Ishikawa (cell line): Measurements from ENCODE around the gene TADA3.

Source experiments
- CEBPB ChIP-seq: IDR thresholded peaks from 2 replicates; pipeline ENCODE4 v1.6.1; 2012
- CREB1 ChIP-seq: IDR thresholded peaks from 2 replicates; pipeline ENCODE4 v1.6.1; 2012; ENCODE audit warnings: low read depth
- EGR1 ChIP-seq: IDR thresholded peaks from 2 replicates; pipeline ENCODE4 v1.6.1; 2012
- EP300 ChIP-seq: IDR thresholded peaks from 2 replicates; pipeline ENCODE4 v1.6.1; 2012; ENCODE audit warnings: borderline replicate concordance
- FOXM1 ChIP-seq: IDR thresholded peaks from 2 replicates; pipeline ENCODE4 v1.6.1; 2012; ENCODE audit warnings: low read depth, borderline replicate concordance
- RAD21 ChIP-seq: IDR thresholded peaks from 2 replicates; pipeline ENCODE4 v1.6.1; 2012; ENCODE audit warnings: low read depth
- TAF1 ChIP-seq: IDR thresholded peaks from 2 replicates; pipeline ENCODE4 v1.6.1; 2012; ENCODE audit warnings: low read depth, mild to moderate bottlenecking
- TCF12 ChIP-seq: IDR thresholded peaks from 2 replicates; pipeline ENCODE4 v1.6.1; 2012; ENCODE audit warnings: low read depth
- YY1 ChIP-seq: IDR thresholded peaks from 2 replicates; pipeline ENCODE4 v1.6.1; 2012; ENCODE audit warnings: low read depth
- ZBTB7A ChIP-seq: IDR thresholded peaks from 2 replicates; pipeline ENCODE4 v1.6.1; 2012; ENCODE audit warnings: low read depth
- TF ChIP-seq, protein P1 (sequence below): IDR thresholded peaks from 2 replicates; pipeline ENCODE4 v1.6.1; 2012
- TF ChIP-seq, protein P2 (sequence below): IDR thresholded peaks from 2 replicates; pipeline ENCODE4 v1.6.1; 2012
- TF ChIP-seq, protein P3 (sequence below): IDR thresholded peaks from 2 replicates; pipeline ENCODE4 v1.6.1; 2012; ENCODE audit warnings: low read depth, mild to moderate bottlenecking

DNA sequence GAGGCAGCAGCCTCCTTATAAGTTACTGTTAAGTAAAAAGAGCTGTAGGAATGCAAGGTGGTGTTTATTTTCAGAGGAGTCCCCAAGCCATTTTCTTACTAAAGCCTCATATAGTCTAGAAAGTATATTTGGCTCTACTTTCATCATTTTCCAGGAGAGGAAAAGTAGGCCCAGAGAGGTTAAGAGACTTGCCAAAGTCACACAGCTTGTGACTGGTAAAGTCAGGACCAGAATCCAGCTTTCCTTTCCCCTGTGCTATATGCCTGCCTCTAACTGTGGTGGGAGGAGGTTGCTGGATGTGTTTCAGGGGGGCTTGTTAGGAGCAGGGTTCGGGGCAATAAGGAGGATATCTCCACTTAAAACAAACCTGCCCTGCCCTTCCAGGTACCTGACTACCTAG, 49.7 kb downstream of the TADA3 start:
- TF ChIP-seq FOXM1 (no peak), CEBPB (no peak), EP300 (no peak), EGR1 (no peak), YY1 (no peak), TAF1 (no peak), RAD21 (no peak), ZBTB7A (no peak), TCF12 (no peak), CREB1 (no peak)
- TF ChIP-seq, protein P1, sequence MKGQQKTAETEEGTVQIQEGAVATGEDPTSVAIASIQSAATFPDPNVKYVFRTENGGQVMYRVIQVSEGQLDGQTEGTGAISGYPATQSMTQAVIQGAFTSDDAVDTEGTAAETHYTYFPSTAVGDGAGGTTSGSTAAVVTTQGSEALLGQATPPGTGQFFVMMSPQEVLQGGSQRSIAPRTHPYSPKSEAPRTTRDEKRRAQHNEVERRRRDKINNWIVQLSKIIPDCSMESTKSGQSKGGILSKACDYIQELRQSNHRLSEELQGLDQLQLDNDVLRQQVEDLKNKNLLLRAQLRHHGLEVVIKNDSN = no peak
- TF ChIP-seq, protein P2, sequence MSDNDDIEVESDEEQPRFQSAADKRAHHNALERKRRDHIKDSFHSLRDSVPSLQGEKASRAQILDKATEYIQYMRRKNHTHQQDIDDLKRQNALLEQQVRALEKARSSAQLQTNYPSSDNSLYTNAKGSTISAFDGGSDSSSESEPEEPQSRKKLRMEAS = no peak
- TF ChIP-seq, protein P3, sequence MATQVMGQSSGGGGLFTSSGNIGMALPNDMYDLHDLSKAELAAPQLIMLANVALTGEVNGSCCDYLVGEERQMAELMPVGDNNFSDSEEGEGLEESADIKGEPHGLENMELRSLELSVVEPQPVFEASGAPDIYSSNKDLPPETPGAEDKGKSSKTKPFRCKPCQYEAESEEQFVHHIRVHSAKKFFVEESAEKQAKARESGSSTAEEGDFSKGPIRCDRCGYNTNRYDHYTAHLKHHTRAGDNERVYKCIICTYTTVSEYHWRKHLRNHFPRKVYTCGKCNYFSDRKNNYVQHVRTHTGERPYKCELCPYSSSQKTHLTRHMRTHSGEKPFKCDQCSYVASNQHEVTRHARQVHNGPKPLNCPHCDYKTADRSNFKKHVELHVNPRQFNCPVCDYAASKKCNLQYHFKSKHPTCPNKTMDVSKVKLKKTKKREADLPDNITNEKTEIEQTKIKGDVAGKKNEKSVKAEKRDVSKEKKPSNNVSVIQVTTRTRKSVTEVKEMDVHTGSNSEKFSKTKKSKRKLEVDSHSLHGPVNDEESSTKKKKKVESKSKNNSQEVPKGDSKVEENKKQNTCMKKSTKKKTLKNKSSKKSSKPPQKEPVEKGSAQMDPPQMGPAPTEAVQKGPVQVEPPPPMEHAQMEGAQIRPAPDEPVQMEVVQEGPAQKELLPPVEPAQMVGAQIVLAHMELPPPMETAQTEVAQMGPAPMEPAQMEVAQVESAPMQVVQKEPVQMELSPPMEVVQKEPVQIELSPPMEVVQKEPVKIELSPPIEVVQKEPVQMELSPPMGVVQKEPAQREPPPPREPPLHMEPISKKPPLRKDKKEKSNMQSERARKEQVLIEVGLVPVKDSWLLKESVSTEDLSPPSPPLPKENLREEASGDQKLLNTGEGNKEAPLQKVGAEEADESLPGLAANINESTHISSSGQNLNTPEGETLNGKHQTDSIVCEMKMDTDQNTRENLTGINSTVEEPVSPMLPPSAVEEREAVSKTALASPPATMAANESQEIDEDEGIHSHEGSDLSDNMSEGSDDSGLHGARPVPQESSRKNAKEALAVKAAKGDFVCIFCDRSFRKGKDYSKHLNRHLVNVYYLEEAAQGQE = no peak
